ENCODE data around the gene SYNE1. TPM values are rescaled to one million over a fixed set of nuclear protein-coding genes. Genes with fewer than 3 reads are reported as not detected.

SYNE1 gene
- total RNA-seq, 4 donors from 2014 or later: 120 to 163 (median 137) TPM

GRCh38 chr6:152263582-152263981, 373.6 kb downstream of the SYNE1 start:
- TF ChIP-seq EP300 (IDR thresholded peaks at IDR 0.05): no peak
- TF ChIP-seq CTCF (IDR thresholded peaks at IDR 0.05): no peak
- TF ChIP-seq POLR2A (IDR thresholded peaks at IDR 0.05): no peak
- WGBS, 2 donors: 36 to 100% methylated on average over 1 of the region's 1 CpG
- no peaks in the 10 kb centered on the region for H3K27me3 ChIP-seq
- H3K9me3 ChIP-seq: no peaks in the 10 kb centered on the region
- DNase-seq (ENCODE audit: low spot score in 2 of 2): no peak
- peaks cover 0 to 27% (median 0%) of the 10 kb centered on the region in 4 donors for H3K4me1 ChIP-seq
- no peak overlapping the region for H3K4me3 ChIP-seq
- peaks cover 0 to 62% (median 3%) of the 10 kb centered on the region in 3 donors for H3K36me3 ChIP-seq
- no peak overlapping the region for H3K27ac ChIP-seq

GRCh38 chr6:152261179-152261578, 376.0 kb downstream of the SYNE1 start:
- DNase-seq (ENCODE audit: low spot score in 2 of 2): no peak
- Histone ChIP-seq H3K9me3 (no peaks in the 10 kb centered on the region), H3K27me3 (no peaks in the 10 kb centered on the region), H3K4me3 (no peak overlapping the region), H3K36me3 (peaks cover 0 to 86% (median 3%) of the 10 kb centered on the region in 3 donors), H3K27ac (peak overlapping the region in 1 of 4 donors; percentile 39), H3K4me1 (peaks cover 0 to 5% (median 0%) of the 10 kb centered on the region in 4 donors)
- peak in 1 of 2 donors; percentile 20 for TF ChIP-seq EP300 (IDR thresholded peaks at IDR 0.05)
- no peak for TF ChIP-seq CTCF (IDR thresholded peaks at IDR 0.05)
- 51 to 58% methylated on average over 4 of the region's 4 CpGs for WGBS, 2 donors

GRCh38 chr6:152259234-152259633, 377.9 kb downstream of the SYNE1 start:
- WGBS, 2 donors: 80 to 99% methylated on average over 3 of the region's 3 CpGs
- TF ChIP-seq EP300 (IDR thresholded peaks at IDR 0.05): no peak
- no peak for TF ChIP-seq POLR2A (IDR thresholded peaks at IDR 0.05)
- no peak for TF ChIP-seq CTCF (IDR thresholded peaks at IDR 0.05)
- H3K36me3 ChIP-seq: peaks cover 0 to 95% (median 3%) of the 10 kb centered on the region in 3 donors

GRCh38 chr6:152257581-152257980, 379.6 kb downstream of the SYNE1 start:
- TF ChIP-seq POLR2A (IDR thresholded peaks at IDR 0.05) (no peak), EP300 (IDR thresholded peaks at IDR 0.05) (no peak), CTCF (IDR thresholded peaks at IDR 0.05) (no peak)

More at GRCh38 chr6:152259234-152259633, 377.9 kb downstream of the SYNE1 start:
- no peaks in the 10 kb centered on the region for H3K27me3 ChIP-seq
- H3K4me3 ChIP-seq: no peak overlapping the region
- H3K4me1 ChIP-seq: peaks cover 0 to 3% (median 0%) of the 10 kb centered on the region in 4 donors
- no peak for DNase-seq (ENCODE audit: low spot score in 2 of 2)
- H3K9me3 ChIP-seq: no peaks in the 10 kb centered on the region
- no peak overlapping the region for H3K27ac ChIP-seq

GRCh38 chr6:152250127-152250526, 387.0 kb downstream of the SYNE1 start:
- TF ChIP-seq POLR2A (IDR thresholded peaks at IDR 0.05): no peak
- no peak for TF ChIP-seq EP300 (IDR thresholded peaks at IDR 0.05)
- no peak for TF ChIP-seq CTCF (IDR thresholded peaks at IDR 0.05)
- peaks cover 0 to 45% (median 0%) of the 10 kb centered on the region in 3 donors for H3K36me3 ChIP-seq
- no peaks in the 10 kb centered on the region for H3K9me3 ChIP-seq
- no peak overlapping the region for H3K4me3 ChIP-seq
- peaks cover 0 to 24% (median 0%) of the 10 kb centered on the region in 4 donors for H3K4me1 ChIP-seq
- 95 to 98% methylated on average over 3 of the region's 3 CpGs for WGBS, 2 donors
- no peak overlapping the region for H3K27ac ChIP-seq
- no peak for DNase-seq (ENCODE audit: low spot score in 2 of 2)
- peaks cover 0 to 2% of the 10 kb centered on the region in 2 donors for H3K27me3 ChIP-seq

More at GRCh38 chr6:152257581-152257980, 379.6 kb downstream of the SYNE1 start:
- Histone ChIP-seq H3K36me3 (peaks cover 0 to 85% (median 3%) of the 10 kb centered on the region in 3 donors), H3K27me3 (no peaks in the 10 kb centered on the region), H3K4me1 (peaks cover 0 to 3% (median 0%) of the 10 kb centered on the region in 4 donors), H3K9me3 (no peaks in the 10 kb centered on the region), H3K4me3 (no peak overlapping the region), H3K27ac (no peak overlapping the region)
- DNase-seq (ENCODE audit: low spot score in 2 of 2): no peak
